ENCODE data around the gene FAS.

DNA sequence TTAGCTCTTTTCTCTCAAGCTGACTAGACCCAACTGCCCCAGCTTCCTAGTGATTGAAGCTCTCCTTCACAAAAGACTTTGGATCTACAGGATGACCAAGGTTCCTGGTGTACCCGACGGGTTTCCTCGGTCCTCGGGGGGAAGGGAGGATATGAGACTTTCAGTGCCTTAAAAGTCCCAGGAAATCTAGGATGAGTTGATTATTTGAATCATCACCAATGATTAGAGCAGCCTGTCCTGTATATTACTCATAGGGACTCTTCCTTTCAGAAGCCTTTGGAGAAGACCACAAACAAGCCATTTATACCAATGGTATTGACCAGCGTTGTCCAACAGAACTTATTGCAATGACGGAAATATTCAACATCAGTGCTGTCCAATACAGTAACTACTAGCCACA lies 31.9 kb upstream of the FAS start:
- TF ChIP-seq, protein P1, sequence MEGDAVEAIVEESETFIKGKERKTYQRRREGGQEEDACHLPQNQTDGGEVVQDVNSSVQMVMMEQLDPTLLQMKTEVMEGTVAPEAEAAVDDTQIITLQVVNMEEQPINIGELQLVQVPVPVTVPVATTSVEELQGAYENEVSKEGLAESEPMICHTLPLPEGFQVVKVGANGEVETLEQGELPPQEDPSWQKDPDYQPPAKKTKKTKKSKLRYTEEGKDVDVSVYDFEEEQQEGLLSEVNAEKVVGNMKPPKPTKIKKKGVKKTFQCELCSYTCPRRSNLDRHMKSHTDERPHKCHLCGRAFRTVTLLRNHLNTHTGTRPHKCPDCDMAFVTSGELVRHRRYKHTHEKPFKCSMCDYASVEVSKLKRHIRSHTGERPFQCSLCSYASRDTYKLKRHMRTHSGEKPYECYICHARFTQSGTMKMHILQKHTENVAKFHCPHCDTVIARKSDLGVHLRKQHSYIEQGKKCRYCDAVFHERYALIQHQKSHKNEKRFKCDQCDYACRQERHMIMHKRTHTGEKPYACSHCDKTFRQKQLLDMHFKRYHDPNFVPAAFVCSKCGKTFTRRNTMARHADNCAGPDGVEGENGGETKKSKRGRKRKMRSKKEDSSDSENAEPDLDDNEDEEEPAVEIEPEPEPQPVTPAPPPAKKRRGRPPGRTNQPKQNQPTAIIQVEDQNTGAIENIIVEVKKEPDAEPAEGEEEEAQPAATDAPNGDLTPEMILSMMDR (conservative IDR thresholded peaks at IDR 0.05; ENCODE audit: low read length), result no peak
- no peak for TF ChIP-seq EZH2phosphoT487 (IDR thresholded peaks at IDR 0.05; ENCODE audit: borderline replicate concordance)

All from Loucy (cell line).